Ureter (tissue), 1 donor: ENCODE measurements around the gene LGI1. TPM values are rescaled to one million over a fixed set of nuclear protein-coding genes. Genes with fewer than 3 reads are reported as not detected.
"Not testable (repeated sequence)": the region's sequence is repeated elsewhere in the genome, so short reads cannot be mapped to it uniquely, and the experiment has no call there.

ENCODE experiments used
- DNase-seq: peaks from one replicate; pipeline ENCODE4 v3.0.0-alpha.2; 2020; ENCODE audit warnings: low spot score
- total RNA-seq: library from RNA; stranded (reverse); gene quantifications from one replicate; pipeline ENCODE4 v1.2.4, GENCODE V29; 2023
- donor health status: DM: yes; HTN: yes; CAD: no.

The LGI1 gene
- total RNA-seq, 1 donor from 2014 or later, result 1.1 TPM

- no peak for DNase-seq
These were observed 49.2 kb downstream of the LGI1 start for GRCh38 chr10:93806903-93807302.

- DNase-seq, result no peak
These were observed 49.6 kb downstream of the LGI1 start for GRCh38 chr10:93807371-93807770.

- no peak for DNase-seq
These were observed 55.1 kb downstream of the LGI1 start for GRCh38 chr10:93812659-93813338.

GRCh38 chr10:93813507-93814465 is 56.0 kb downstream of the LGI1 start:
- DNase-seq, result peak; percentile 60

GRCh38 chr10:93815304-93816096 is 57.8 kb downstream of the LGI1 start:
- DNase-seq, result no peak

GRCh38 chr10:93816123-93816747 is 58.5 kb downstream of the LGI1 start:
- peak; percentile 73 for DNase-seq

GRCh38 chr10:93818086-93818485 is 60.4 kb downstream of the LGI1 start:
- DNase-seq, result no peak

GRCh38 chr10:93819520-93819919 is 61.8 kb downstream of the LGI1 start:
- DNase-seq, result no peak

- no peak for DNase-seq
These were observed 62.7 kb downstream of the LGI1 start for GRCh38 chr10:93820434-93820833.

- no peak for DNase-seq
These were observed 63.5 kb downstream of the LGI1 start for GRCh38 chr10:93821051-93821772.

GRCh38 chr10:93826355-93826754 is 68.6 kb downstream of the LGI1 start:
- DNase-seq, result no peak

GRCh38 chr10:93827056-93827804 is 69.5 kb downstream of the LGI1 start:
- no peak for DNase-seq

- not testable (repeated sequence) for DNase-seq
These were observed 73.3 kb downstream of the LGI1 start for GRCh38 chr10:93831065-93831464.

GRCh38 chr10:93835770-93836169 is 78.0 kb downstream of the LGI1 start:
- DNase-seq, result no peak

- DNase-seq, result no peak
These were observed 80.1 kb downstream of the LGI1 start for GRCh38 chr10:93837822-93838221.

GRCh38 chr10:93838278-93838677 is 80.5 kb downstream of the LGI1 start:
- DNase-seq, result no peak

- DNase-seq, result no peak
These were observed 84.2 kb downstream of the LGI1 start for GRCh38 chr10:93841961-93842360.

GRCh38 chr10:93844979-93845626 is 87.4 kb downstream of the LGI1 start:
- DNase-seq, result no peak
